Stimulated activated memory B cell treated with anti-CD40 and anti-IgM and Interleukin-4, amounts not matched to agents 10 μg/mL and 1 μg/mL and 100 μg/mL, for 72 hours (primary cell): ENCODE measurements around the gene TAF11L8.
A peak's percentile ranks its signal among the peaks of the same experiment; 100 is the strongest.
"Not testable (repeated sequence)": the region's sequence is repeated elsewhere in the genome, so short reads cannot be mapped to it uniquely, and the experiment has no call there.

Source experiments
- ATAC-seq: fragments of 150-1000 bp; cut with Tn5 transposase; 2 replicates; pipeline ENCODE4 v1.10.0; 2021
- H3K27ac Mint-ChIP-seq: one replicate; pipeline ENCODE4 v1.8.0; 2022; ENCODE audit warnings: mild to moderate bottlenecking, mixed read lengths
- H3K27me3 Mint-ChIP-seq: one replicate; pipeline ENCODE4 v1.8.0; 2022; ENCODE audit warnings: mixed read lengths
- H3K36me3 Mint-ChIP-seq: one replicate; pipeline ENCODE4 v1.8.0; 2022; ENCODE audit warnings: mixed read lengths
- H3K4me1 Mint-ChIP-seq: one replicate; pipeline ENCODE4 v1.8.0; 2022; ENCODE audit warnings: mixed read lengths
- H3K4me3 Mint-ChIP-seq: one replicate; pipeline ENCODE4 v1.8.0; 2022; ENCODE audit warnings: mild to moderate bottlenecking, moderate library complexity, mixed read lengths
- H3K9me3 Mint-ChIP-seq: one replicate; pipeline ENCODE4 v1.8.0; 2022; ENCODE audit warnings: mixed read lengths

TAF11L8 gene

DNA sequence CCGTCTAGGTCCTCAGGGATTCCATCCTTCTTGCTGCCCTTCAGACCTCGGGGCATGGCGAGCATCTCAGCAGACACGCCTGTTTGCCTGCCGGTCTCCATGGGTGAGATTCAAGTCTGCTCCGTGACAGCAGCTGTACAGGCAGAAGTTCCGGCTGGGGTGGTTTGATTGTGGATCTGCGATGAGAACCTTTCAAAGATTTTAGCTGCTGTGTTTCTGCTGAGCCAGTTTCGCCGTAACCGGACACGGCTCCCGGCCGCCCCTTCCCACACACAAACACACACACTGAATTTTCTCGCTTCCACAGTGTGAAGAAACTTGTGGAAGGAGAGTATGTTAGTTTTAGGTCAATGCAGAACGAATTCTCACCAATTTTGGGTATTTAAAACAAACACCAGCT is at the start of gene TAF11L8:
TSS of gene TAF11L8 (minus strand) at position 101 of the 400 bp plus-strand sequence.
- not testable (repeated sequence) for H3K4me1 Mint-ChIP-seq, H3K4me3 Mint-ChIP-seq, ATAC-seq, H3K27ac Mint-ChIP-seq, H3K27me3 Mint-ChIP-seq, H3K9me3 Mint-ChIP-seq, H3K36me3 Mint-ChIP-seq

- no peaks in the 10 kb centered on the region for H3K36me3 Mint-ChIP-seq
- H3K27me3 Mint-ChIP-seq = no peaks in the 10 kb centered on the region
- no peak within 1 kb of the TSS for H3K27ac Mint-ChIP-seq
- no peaks in the 10 kb centered on the region for H3K9me3 Mint-ChIP-seq
- H3K4me3 Mint-ChIP-seq = no peak within 1 kb of the TSS
- no peaks in the 10 kb centered on the region for H3K4me1 Mint-ChIP-seq
- ATAC-seq = no peak
Observed at GRCh38 chr5:17634160-17634559, 43.4 kb upstream of the TAF11L8 start, which contains the start of gene TAF11L14. Gene TAF11L14, plus strand, starts transcription at chr5:17634460.

- H3K27me3 Mint-ChIP-seq, H3K4me3 Mint-ChIP-seq, H3K27ac Mint-ChIP-seq, H3K9me3 Mint-ChIP-seq, H3K4me1 Mint-ChIP-seq, ATAC-seq, H3K36me3 Mint-ChIP-seq: not testable (repeated sequence)
Observed at GRCh38 chr5:17631788-17632187, 41.0 kb upstream of the TAF11L8 start, which contains the start of gene TAF11L13. Gene TAF11L13, plus strand, starts transcription at chr5:17632088.

DNA sequence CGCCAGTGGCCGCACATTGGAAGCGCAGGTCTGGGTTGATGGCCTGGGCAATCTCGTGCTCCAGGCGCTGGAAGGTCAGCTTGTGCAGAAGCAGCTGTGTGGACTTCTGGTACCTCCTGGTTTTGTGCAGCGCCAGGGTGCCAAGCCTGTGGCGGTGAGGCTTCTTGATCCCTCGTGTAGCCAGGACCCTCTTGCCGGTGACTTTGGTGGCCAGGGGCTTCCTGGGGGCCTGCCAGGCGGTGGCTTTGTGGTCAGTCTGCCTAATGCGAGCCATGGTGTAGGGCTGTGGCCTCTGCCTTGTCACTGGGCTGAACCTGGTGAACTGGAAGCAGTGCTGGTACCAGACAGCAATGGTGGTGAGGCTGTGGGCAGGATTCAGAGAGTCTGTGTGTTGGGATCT is 34.9 kb upstream of the TAF11L8 start:
- ATAC-seq = peak; percentile 32
- Mint-ChIP-seq H3K36me3 (no peaks in the 10 kb centered on the region), H3K9me3 (peaks cover 4% of the 10 kb centered on the region), H3K27ac (no peak overlapping the region), H3K27me3 (peaks cover 7% of the 10 kb centered on the region), H3K4me1 (no peaks in the 10 kb centered on the region), H3K4me3 (no peak overlapping the region)

- no peak overlapping the region for H3K27ac Mint-ChIP-seq
- H3K4me1 Mint-ChIP-seq = no peaks in the 10 kb centered on the region
- peaks cover 4% of the 10 kb centered on the region for H3K9me3 Mint-ChIP-seq
- no peak for ATAC-seq
- no peaks in the 10 kb centered on the region for H3K36me3 Mint-ChIP-seq
- peaks cover 16% of the 10 kb centered on the region for H3K27me3 Mint-ChIP-seq
- H3K4me3 Mint-ChIP-seq = no peak overlapping the region
Observed at GRCh38 chr5:17620627-17621026, 29.9 kb upstream of the TAF11L8 start.

DNA sequence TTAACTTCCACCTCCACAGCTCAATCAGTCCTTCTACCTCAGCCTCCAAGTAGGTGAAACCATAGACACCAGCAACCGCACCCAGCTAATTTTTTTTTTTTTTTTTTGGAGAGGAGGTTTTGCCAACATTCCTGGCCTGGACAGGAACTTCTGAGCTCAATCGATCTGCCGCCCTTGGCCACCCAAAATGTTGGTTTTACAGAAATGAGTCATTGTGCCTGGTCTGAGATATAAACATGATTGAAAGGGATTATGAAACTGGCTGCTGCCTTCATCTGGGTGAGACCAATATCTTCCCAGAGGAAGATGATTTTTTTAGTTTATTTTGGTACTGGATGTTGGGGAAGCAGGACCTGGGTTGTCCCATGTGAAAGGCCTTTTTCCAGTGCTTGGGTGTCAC is 28.6 kb upstream of the TAF11L8 start:
- no peaks in the 10 kb centered on the region for H3K4me1 Mint-ChIP-seq
- no peaks in the 10 kb centered on the region for H3K36me3 Mint-ChIP-seq
- ATAC-seq = no peak
- peaks cover 4% of the 10 kb centered on the region for H3K9me3 Mint-ChIP-seq
- H3K27me3 Mint-ChIP-seq = peaks cover 16% of the 10 kb centered on the region
- no peak overlapping the region for H3K4me3 Mint-ChIP-seq
- no peak overlapping the region for H3K27ac Mint-ChIP-seq

DNA sequence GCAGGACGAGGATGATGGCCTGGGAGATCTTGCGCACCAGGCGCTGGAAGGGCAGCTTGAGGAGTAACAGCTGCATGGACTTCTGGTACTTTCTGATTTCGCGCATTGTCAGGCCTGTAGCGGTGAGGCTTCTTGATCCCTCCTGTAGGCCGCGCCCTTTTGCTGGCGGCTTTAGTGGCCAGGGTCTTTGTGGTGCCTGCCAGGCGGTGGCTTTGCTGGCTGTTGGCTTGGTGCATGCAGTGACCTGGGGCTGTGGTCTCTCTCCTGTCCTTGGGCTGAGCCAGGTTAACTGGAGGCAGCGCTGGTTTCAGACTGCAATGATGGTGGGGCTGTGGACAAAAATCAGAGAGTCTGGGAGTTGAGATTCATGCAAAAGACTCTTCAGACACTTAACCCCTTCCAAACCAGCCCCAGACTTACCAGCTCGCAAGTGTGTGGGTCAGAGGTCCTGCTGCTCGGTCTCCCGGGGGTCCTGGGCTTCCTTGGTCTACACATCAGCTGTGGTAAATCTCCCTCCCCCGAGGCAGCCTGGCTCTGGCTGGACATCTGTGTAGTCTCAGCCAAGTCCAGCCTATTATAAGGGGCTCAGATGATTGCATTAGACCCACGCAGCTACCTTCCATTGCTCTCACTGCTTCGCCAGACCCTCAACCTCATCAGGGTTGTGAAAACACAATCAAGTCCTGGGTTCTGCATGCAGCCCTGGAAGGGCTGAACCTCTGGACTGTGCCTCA is 24.3 kb upstream of the TAF11L8 start:
- Mint-ChIP-seq H3K27me3 (peaks cover 8% of the 10 kb centered on the region), H3K4me3 (no peak overlapping the region), H3K4me1 (no peaks in the 10 kb centered on the region), H3K36me3 (no peaks in the 10 kb centered on the region), H3K27ac (no peak overlapping the region), H3K9me3 (no peaks in the 10 kb centered on the region)
- ATAC-seq = no peak

DNA sequence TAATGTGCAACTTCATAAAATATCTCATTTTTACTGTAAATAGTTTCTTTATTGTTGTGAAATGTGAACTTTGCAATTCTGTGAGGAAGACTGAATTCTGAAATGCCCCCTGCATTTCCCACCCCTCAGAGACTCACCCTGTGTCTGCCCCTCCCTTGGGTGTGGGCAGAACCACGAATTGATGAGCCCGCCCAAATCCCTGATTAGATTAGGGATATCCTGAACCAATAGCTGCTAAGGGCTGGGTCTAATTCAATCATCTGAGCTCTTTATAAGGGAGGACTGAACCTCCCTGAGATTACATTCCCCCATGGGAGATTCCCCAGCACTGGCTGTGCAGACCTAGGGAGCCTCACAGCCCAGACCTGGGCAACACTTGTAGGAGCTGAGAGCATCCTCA is 19.3 kb upstream of the TAF11L8 start, which contains the start of gene TAF11L12:
TSS of gene TAF11L12 (plus strand) at position 301 of the 400 bp plus-strand sequence.
- not testable (repeated sequence) for ATAC-seq

GRCh38 chr5:17607461-17607860 is 16.7 kb upstream of the TAF11L8 start:
- H3K9me3 Mint-ChIP-seq, H3K27me3 Mint-ChIP-seq, H3K4me1 Mint-ChIP-seq, H3K36me3 Mint-ChIP-seq, H3K4me3 Mint-ChIP-seq, H3K27ac Mint-ChIP-seq, ATAC-seq: not testable (repeated sequence)

More for the DNA sequence above, 19.3 kb upstream of the TAF11L8 start, which contains the start of gene TAF11L12:
- H3K9me3 Mint-ChIP-seq, H3K36me3 Mint-ChIP-seq, H3K4me1 Mint-ChIP-seq, H3K4me3 Mint-ChIP-seq, H3K27ac Mint-ChIP-seq, H3K27me3 Mint-ChIP-seq: not testable (repeated sequence)

DNA sequence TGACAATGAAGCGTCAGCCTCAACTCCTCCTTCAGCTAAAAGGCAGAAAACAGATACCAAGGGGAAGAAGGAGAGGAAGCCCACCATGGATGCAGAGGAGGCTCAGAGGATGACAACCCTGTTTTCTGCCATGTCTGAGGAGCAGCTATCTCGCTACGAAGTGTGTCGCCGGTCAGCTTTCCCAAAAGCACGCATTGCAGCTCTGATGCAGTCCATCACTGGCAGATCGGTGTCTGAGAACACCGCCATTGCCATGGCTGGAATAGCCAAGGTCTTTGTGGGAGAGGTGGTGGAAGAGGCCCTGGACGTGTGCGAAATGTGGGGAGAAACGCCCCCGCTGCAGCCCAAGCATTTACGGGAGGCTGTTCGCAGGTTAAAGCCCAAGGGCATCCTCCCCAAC is 14.2 kb upstream of the TAF11L8 start:
- H3K9me3 Mint-ChIP-seq = peaks cover 3% of the 10 kb centered on the region

GRCh38 chr5:17603880-17604279 is 13.1 kb upstream of the TAF11L8 start, which contains the start of gene TAF11L11:
Gene TAF11L11, plus strand, starts transcription at chr5:17604183.
- not testable (repeated sequence) for H3K36me3 Mint-ChIP-seq, H3K27ac Mint-ChIP-seq, H3K27me3 Mint-ChIP-seq, H3K9me3 Mint-ChIP-seq, H3K4me3 Mint-ChIP-seq, ATAC-seq, H3K4me1 Mint-ChIP-seq

More for the DNA sequence above, 14.2 kb upstream of the TAF11L8 start:
- H3K36me3 Mint-ChIP-seq = no peaks in the 10 kb centered on the region
- no peak overlapping the region for H3K27ac Mint-ChIP-seq
- ATAC-seq = no peak
- H3K4me1 Mint-ChIP-seq = no peaks in the 10 kb centered on the region
- H3K4me3 Mint-ChIP-seq = no peak overlapping the region
- H3K27me3 Mint-ChIP-seq = no peaks in the 10 kb centered on the region

- H3K4me1 Mint-ChIP-seq, H3K27me3 Mint-ChIP-seq, H3K4me3 Mint-ChIP-seq, H3K9me3 Mint-ChIP-seq, H3K36me3 Mint-ChIP-seq, H3K27ac Mint-ChIP-seq, ATAC-seq: not testable (repeated sequence)
Observed at GRCh38 chr5:17597728-17598127, 7.0 kb upstream of the TAF11L8 start, which contains the start of gene TAF11L10. Gene TAF11L10, minus strand, starts transcription at chr5:17597828.

- not testable (repeated sequence) for H3K4me1 Mint-ChIP-seq, H3K4me3 Mint-ChIP-seq, ATAC-seq, H3K27me3 Mint-ChIP-seq, H3K36me3 Mint-ChIP-seq, H3K9me3 Mint-ChIP-seq, H3K27ac Mint-ChIP-seq
Observed at GRCh38 chr5:17594255-17594654, 3.5 kb upstream of the TAF11L8 start, which contains the start of gene TAF11L9. Gene TAF11L9, minus strand, starts transcription at chr5:17594394.

- not testable (repeated sequence) for H3K4me3 Mint-ChIP-seq, H3K27me3 Mint-ChIP-seq, H3K36me3 Mint-ChIP-seq, H3K4me1 Mint-ChIP-seq, ATAC-seq, H3K9me3 Mint-ChIP-seq, H3K27ac Mint-ChIP-seq
Observed at GRCh38 chr5:17585658-17586057, 5.1 kb downstream of the TAF11L8 start, which contains the start of gene TAF11L7. Gene TAF11L7, minus strand, starts transcription at chr5:17585758.
